Neural crest cell (in vitro differentiated cells): ENCODE data around the gene CIZ1. TPM values are rescaled to one million over a fixed set of nuclear protein-coding genes. Genes with fewer than 3 reads are reported as not detected.

Source experiments
- DNase-seq: peaks from one replicate; pipeline ENCODE4 v3.0.0; 2021; ENCODE audit warnings: low read depth, mixed read lengths, low spot score
- H3K27ac Mint-ChIP-seq: one replicate; pipeline ENCODE4 v1.8.0; 2021; ENCODE audit warnings: mild to moderate bottlenecking, mixed read lengths; ENCODE audit not compliant: unreplicated experiment
- H3K27me3 Mint-ChIP-seq: 2 replicates; pipeline ENCODE4 v1.8.0; 2021; ENCODE audit warnings: low read depth, mild to moderate bottlenecking, mixed read lengths
- H3K36me3 Mint-ChIP-seq: 2 replicates; pipeline ENCODE4 v1.8.0; 2021; ENCODE audit warnings: low read depth, mild to moderate bottlenecking, mixed read lengths
- H3K4me1 Mint-ChIP-seq: 2 replicates; pipeline ENCODE4 v1.8.0; 2021; ENCODE audit warnings: mixed read lengths
- H3K4me3 Mint-ChIP-seq: one replicate; pipeline ENCODE4 v1.8.0; 2021; ENCODE audit warnings: mild to moderate bottlenecking, mixed read lengths
- H3K9me3 Mint-ChIP-seq: 2 replicates; pipeline ENCODE4 v1.8.0; 2021; ENCODE audit warnings: mixed read lengths
- total RNA-seq: library from RNA; stranded (reverse); gene quantifications from 2 replicates; pipeline ENCODE4 v1.2.1, GENCODE V29; 2021
- TF ChIP-seq, protein P1 (sequence below): fragments of 200-600 bp; sonication (generic); conservative IDR thresholded peaks from 2 replicates; pipeline ENCODE4 v1.5.0; 2021; ENCODE audit warnings: antibody characterized with exemption, mild to moderate bottlenecking

CIZ1 gene
- total RNA-seq, 1 donor from 2014 or later = 226 TPM

DNA sequence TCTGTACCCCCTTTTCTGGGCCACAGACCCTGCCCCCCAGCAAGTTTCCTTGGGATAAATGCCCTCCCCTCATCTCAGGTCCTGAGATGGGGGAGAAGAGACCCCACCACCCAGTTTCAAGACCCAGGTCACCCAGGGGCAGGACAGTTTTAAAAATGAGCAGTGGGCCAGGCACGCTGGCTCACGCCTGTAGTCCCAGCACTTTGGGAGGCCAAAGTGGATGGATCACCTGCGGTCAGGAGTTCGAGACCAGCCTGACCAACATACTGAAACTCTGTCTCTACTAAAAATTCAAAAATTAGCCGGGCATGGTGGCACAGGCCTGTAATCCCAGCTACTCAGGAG lies 69.9 kb downstream of the CIZ1 start:
- Mint-ChIP-seq H3K27ac (no peak overlapping the region), H3K36me3 (no peaks in the 10 kb centered on the region), H3K4me1 (peaks cover 21% of the 10 kb centered on the region), H3K9me3 (no peaks in the 10 kb centered on the region), H3K4me3 (no peak overlapping the region), H3K27me3 (peaks cover 2% of the 10 kb centered on the region)
- no peak for DNase-seq
- TF ChIP-seq, protein P1, sequence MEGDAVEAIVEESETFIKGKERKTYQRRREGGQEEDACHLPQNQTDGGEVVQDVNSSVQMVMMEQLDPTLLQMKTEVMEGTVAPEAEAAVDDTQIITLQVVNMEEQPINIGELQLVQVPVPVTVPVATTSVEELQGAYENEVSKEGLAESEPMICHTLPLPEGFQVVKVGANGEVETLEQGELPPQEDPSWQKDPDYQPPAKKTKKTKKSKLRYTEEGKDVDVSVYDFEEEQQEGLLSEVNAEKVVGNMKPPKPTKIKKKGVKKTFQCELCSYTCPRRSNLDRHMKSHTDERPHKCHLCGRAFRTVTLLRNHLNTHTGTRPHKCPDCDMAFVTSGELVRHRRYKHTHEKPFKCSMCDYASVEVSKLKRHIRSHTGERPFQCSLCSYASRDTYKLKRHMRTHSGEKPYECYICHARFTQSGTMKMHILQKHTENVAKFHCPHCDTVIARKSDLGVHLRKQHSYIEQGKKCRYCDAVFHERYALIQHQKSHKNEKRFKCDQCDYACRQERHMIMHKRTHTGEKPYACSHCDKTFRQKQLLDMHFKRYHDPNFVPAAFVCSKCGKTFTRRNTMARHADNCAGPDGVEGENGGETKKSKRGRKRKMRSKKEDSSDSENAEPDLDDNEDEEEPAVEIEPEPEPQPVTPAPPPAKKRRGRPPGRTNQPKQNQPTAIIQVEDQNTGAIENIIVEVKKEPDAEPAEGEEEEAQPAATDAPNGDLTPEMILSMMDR = no peak

DNA sequence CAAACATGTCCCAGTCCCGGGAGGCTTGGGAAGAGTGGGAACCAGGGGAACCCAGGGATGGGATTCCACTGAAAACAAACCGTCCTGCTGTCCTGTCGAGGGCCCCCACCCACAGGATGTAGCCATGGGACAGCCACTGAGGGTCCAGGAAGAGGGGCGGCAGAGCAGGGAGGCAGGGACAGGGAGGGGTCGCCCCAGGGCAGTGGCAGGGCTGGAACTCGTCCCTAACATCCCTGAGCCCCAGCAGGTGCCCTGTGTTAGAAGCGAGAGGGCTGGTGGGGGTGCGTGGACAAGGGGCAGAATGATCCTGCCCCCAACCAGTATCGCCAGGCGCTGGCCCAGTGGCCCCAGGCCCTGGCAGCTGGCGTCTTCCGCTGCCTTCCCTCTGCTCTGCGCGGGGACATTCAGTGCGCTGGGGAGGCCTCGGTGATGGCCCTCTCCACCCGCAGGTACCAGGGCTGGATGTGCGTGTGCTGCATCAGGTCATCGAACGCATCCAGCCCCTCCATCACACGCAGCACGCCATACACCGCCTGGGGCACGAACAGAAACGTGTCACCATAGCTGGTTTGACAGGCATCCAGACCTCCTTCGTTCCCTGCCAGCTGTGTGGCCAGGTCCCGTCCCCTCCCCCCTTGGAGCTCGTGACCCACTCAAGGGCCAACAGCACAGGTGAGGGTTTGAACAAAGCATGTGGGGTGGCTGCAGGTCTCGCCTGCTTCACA lies 70.5 kb downstream of the CIZ1 start:
- Mint-ChIP-seq H3K36me3 (no peaks in the 10 kb centered on the region), H3K4me3 (no peak overlapping the region), H3K4me1 (peaks cover 16% of the 10 kb centered on the region), H3K27ac (no peak overlapping the region), H3K9me3 (no peaks in the 10 kb centered on the region), H3K27me3 (peaks cover 2% of the 10 kb centered on the region)
- no peak for DNase-seq
- TF ChIP-seq, protein P1 = no peak

DNA sequence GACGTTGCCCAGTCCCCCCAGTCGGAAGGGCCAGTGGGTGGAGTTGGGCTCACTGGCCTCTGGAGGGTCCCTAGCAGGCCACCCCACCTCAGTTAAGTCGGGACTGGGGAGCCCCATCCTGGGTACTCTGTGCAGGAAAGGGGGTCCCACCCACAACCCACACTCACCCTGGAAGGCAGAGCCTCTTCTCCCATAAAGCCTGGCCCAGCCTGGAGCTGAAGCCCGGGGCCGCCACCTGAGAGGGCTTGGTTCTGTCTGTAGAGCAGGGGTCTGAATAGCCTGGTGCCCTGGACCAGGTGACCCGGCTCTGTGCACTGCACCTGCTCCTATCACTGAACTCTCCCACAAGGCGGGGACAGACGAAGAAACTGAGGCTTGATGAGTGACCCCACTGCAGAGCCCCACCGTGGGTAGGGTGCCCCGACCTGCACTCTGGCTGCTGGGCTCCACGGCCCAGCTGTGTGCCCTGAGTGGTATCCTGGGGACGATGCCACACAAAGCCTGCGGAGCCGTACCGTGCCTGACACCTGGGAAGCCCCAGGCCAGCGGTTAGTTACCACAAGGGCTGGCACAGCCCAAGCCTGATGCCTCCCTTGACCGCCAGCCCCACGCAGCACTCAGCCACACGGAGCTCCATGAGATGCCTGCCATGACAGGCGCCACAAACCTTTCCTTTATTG lies 71.2 kb downstream of the CIZ1 start:
- no peaks in the 10 kb centered on the region for H3K36me3 Mint-ChIP-seq
- peaks cover 9% of the 10 kb centered on the region for H3K4me1 Mint-ChIP-seq
- TF ChIP-seq, protein P1 = no peak
- no peaks in the 10 kb centered on the region for H3K9me3 Mint-ChIP-seq
- H3K27ac Mint-ChIP-seq = no peak overlapping the region
- peaks cover 2% of the 10 kb centered on the region for H3K27me3 Mint-ChIP-seq
- no peak for DNase-seq
- H3K4me3 Mint-ChIP-seq = no peak overlapping the region

DNA sequence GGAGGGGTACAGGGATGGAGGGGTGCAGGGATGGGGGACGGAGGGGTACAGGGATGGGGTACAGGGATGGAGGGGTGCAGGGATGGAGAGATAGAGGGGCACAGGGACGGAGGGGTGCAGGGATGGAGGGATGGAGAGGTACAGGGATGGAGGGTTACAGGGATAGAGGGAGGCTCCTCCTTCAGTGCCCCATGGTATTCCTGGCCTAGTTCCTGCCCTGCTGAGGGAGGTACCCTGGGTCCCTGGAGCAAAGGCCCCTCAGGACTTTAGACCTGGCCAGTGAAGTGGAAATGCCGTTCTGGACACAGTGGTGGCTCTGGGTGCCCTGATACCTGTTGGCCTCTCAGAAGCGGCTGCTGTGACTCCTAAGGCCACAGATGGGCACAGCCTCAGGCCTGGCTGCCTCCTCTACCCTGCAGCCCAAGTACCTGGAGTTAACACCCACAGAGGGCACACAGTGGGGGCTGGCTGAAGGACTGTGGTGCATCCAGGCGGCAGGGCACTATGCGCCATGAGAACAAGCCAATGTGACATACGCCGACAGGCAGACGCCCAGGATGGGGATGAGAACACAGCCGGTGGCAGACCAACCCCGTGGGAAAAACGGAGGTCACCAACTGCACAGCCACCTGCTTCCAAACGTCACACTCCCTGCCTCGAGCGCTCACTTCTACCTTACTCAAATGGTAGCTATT lies 72.3 kb downstream of the CIZ1 start:
- Mint-ChIP-seq H3K27ac (no peak overlapping the region), H3K27me3 (peaks cover 2% of the 10 kb centered on the region), H3K9me3 (no peaks in the 10 kb centered on the region), H3K4me3 (no peak overlapping the region), H3K36me3 (no peaks in the 10 kb centered on the region), H3K4me1 (peaks cover 6% of the 10 kb centered on the region)
- DNase-seq = no peak
- TF ChIP-seq, protein P1 = no peak

DNA sequence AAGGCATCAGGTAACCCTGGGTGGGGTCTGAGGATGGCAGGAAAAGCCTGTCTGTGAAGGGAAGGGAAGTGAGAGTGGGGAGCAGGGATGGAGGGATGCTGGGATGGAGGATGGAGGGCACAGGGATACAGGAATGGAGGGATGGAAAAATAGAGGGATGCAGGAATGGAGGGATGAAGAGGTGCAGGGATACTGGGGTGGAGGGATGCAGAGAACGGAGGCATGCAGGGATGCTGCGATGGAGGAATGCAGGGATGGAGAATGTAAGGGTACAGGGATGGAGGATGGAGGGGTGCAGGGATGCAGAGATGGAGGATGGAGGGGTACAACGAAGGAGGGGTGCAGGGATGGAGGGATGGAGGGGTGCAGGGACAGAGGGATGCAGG lies 72.9 kb downstream of the CIZ1 start:
- H3K27me3 Mint-ChIP-seq = peaks cover 2% of the 10 kb centered on the region
- no peak for DNase-seq
- no peaks in the 10 kb centered on the region for H3K9me3 Mint-ChIP-seq
- H3K4me1 Mint-ChIP-seq = peaks cover 6% of the 10 kb centered on the region
- H3K27ac Mint-ChIP-seq = no peak overlapping the region
- TF ChIP-seq, protein P1 = no peak
- H3K36me3 Mint-ChIP-seq = peaks cover 2% of the 10 kb centered on the region
- no peak overlapping the region for H3K4me3 Mint-ChIP-seq
